Lung (tissue), 12 donors: ENCODE measurements around the gene CD24. TPM values are rescaled to one million over a fixed set of nuclear protein-coding genes. Genes with fewer than 3 reads are reported as not detected.

Experiments used
- ATAC-seq: fragments of 200-7000 bp; cut with Tn5 transposase; one replicate; pipeline ENCODE4 v1.9.1; 2020; ENCODE audit warnings: moderate number of reproducible peaks; ENCODE audit not compliant: insufficient read depth, low FRiP score
- DNase-seq, 3 donors: peaks; one replicate each; pipeline ENCODE4 v3.0.0-alpha.2; 2013 to 2017
- H3K27ac ChIP-seq, 2 donors: one replicate each; pipeline ENCODE4 v1.5.1; 2013; ENCODE audit warnings: mild to moderate bottlenecking in 2 of 2, moderate library complexity in 2 of 2, control low read depth in 1 of 2, inconsistent platforms in 1 of 2, low read depth in 1 of 2, low read length in 1 of 2
- H3K27me3 ChIP-seq, 3 donors: one replicate each; pipeline ENCODE4 v1.5.1; 2013; ENCODE audit warnings: low read length in 2 of 3; ENCODE audit not compliant: control insufficient read depth in 3 of 3, insufficient read depth in 3 of 3
- H3K36me3 ChIP-seq, 4 donors: one replicate each; pipeline ENCODE4 v1.5.1; 2013; ENCODE audit warnings: low read length in 4 of 4, mild to moderate bottlenecking in 1 of 4, moderate library complexity in 1 of 4; ENCODE audit not compliant: control insufficient read depth in 4 of 4, insufficient read depth in 4 of 4
- H3K4me1 ChIP-seq, 5 donors: one replicate each; pipeline ENCODE4 v1.5.1; 2013; ENCODE audit warnings: low read length in 5 of 5, mild to moderate bottlenecking in 2 of 5, moderate library complexity in 1 of 5; ENCODE audit not compliant: control insufficient read depth in 5 of 5, insufficient read depth in 5 of 5
- H3K4me3 ChIP-seq: one replicate; pipeline ENCODE4 v1.5.1; 2013; ENCODE audit warnings: mild to moderate bottlenecking, control low read depth, moderate library complexity
- H3K9ac ChIP-seq, 2 donors: one replicate each; pipeline ENCODE4 v1.5.1; 2013; ENCODE audit warnings: low read length in 2 of 2, control low read depth in 1 of 2; ENCODE audit not compliant: insufficient read depth in 1 of 2
- H3K9me3 ChIP-seq, 4 donors: one replicate each; pipeline ENCODE4 v1.5.1; 2013; ENCODE audit warnings: low read length in 3 of 4, mild to moderate bottlenecking in 1 of 4, moderate library complexity in 1 of 4; ENCODE audit not compliant: control insufficient read depth in 4 of 4, insufficient read depth in 3 of 4
- WGBS, 2 donors: extraction: QIAGEN DNeasy Blood & Tissue Kit; methylation state at CpG; one replicate each; pipeline ENCODE4 v1.1.7; 2013; 5-methylcytosine and 5-hydroxymethylcytosine counted together
- polyA plus RNA-seq, 2 donors: library from polyadenylated mRNA; stranded (reverse); fragments of 200-250 nt; gene quantifications; one replicate each; pipeline ENCODE4 v1.2.1, GENCODE V29; 2013
- total RNA-seq, 2 donors: library from RNA; depleted of rRNA in 1 of 2; stranded (reverse); fragments of >200 nt in 1 of 2; gene quantifications; one replicate each; pipeline ENCODE4 v1.2.1, GENCODE V29; 2014 to 2021
- TF ChIP-seq, protein P1 (sequence below): IDR thresholded peaks from 2 replicates; pipeline ENCODE4 v1.5.1; 2012; ENCODE audit warnings: mild to moderate bottlenecking; ENCODE audit errors: control extremely low read depth, extremely low read depth
- donor health status: control.
- donor health status: control.
- donor health status: Bipolar disorder and iron deficiency.
- donor health status: healthy.
- donor health status: DM: yes; HTN: yes; CAD: no.

CD24 gene
- total and polyA plus RNA-seq, 4 donors = 44.9 to 155 (median 62.4) TPM

DNA sequence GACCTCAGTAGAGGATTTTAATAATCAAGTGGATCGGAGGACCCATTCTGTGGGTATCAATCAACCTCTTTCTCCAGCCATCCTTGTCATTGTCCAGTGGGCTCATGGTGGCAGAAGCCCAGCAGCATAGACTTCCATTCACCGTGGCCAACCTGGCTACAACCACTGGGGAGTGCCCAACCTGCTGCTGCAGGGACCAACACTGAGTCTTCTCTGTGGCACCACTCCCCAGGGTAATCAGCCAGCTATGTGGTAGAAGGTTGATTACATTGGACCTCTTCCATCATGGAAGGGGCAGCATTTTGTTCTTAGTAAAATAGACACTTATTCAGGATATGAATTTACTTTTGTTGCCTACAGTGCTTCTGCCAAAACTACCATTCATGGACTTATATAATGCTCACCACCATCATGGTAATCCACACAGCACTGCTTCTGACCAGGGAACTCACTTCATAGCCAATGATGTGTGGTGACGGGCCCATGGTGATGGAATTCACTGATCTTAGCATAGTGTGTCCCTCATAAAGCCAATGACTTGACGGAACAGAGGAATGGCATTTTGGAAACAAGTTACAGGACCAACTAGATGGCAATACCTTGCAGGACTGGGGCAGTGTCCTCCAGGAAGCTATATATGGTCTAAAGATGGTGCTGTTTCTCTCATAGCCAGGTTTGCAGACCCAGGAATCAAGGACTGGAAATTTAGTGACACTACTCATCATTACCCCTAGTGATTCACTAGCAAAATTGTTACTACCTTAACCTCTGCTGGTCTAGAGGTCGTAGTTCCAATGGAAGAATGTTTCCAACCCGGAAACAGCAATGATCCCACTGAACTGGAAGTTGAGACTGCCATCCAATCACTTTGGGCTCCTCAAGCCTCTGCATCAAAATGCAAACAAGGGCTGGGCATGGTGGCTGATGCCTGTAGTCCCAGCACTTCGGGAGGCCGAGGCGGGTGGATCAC lies 7.6 kb downstream of the CD24 start:
- H3K4me1 ChIP-seq = no peaks in the 10 kb centered on the region

DNA sequence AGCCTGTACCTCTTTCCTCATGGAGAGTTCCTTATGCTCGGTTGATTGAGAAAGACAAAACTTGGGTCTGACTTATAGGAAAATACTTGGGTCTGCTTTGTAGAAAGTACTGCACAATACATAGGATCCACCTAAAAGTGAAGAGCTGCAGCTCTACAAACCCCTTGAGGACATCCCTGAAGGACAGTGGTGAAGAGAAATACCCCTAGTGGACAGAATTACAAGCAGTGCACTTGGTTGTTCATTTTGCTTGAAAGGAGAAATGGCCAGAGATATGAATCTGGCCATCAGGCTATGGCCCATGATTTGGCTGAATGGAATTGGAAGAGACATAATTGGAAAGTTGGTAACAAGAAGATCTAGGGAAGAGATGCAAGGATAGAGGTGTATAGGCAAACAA lies 8.3 kb downstream of the CD24 start:
- TF ChIP-seq, protein P1, sequence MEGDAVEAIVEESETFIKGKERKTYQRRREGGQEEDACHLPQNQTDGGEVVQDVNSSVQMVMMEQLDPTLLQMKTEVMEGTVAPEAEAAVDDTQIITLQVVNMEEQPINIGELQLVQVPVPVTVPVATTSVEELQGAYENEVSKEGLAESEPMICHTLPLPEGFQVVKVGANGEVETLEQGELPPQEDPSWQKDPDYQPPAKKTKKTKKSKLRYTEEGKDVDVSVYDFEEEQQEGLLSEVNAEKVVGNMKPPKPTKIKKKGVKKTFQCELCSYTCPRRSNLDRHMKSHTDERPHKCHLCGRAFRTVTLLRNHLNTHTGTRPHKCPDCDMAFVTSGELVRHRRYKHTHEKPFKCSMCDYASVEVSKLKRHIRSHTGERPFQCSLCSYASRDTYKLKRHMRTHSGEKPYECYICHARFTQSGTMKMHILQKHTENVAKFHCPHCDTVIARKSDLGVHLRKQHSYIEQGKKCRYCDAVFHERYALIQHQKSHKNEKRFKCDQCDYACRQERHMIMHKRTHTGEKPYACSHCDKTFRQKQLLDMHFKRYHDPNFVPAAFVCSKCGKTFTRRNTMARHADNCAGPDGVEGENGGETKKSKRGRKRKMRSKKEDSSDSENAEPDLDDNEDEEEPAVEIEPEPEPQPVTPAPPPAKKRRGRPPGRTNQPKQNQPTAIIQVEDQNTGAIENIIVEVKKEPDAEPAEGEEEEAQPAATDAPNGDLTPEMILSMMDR = no peak
- no peaks in the 10 kb centered on the region for H3K4me1 ChIP-seq
- H3K36me3 ChIP-seq = no peaks in the 10 kb centered on the region
- ATAC-seq (no peak), DNase-seq (no peak)
- no peak overlapping the region for H3K4me3 ChIP-seq
- H3K27ac ChIP-seq = no peak overlapping the region
- H3K9ac ChIP-seq = no peak overlapping the region
- H3K27me3 ChIP-seq = no peaks in the 10 kb centered on the region
- H3K9me3 ChIP-seq = peaks cover 0 to 3% (median 0%) of the 10 kb centered on the region in 4 donors
- WGBS, 2 donors = 55 to 79% methylated on average over 1 of the region's 1 CpG

More for the DNA sequence above, 7.6 kb downstream of the CD24 start:
- TF ChIP-seq, protein P1 = no peak
- Histone ChIP-seq H3K27me3 (peaks cover 0 to 4% (median 4%) of the 10 kb centered on the region in 3 donors), H3K9ac (no peak overlapping the region), H3K9me3 (peaks cover 0 to 3% (median 0%) of the 10 kb centered on the region in 4 donors), H3K27ac (no peak overlapping the region), H3K36me3 (no peaks in the 10 kb centered on the region), H3K4me3 (no peak overlapping the region)
- ATAC-seq = no peak
- 93% methylated on average over 9 of the region's 9 CpGs for WGBS, 2 donors
- no peak for DNase-seq

DNA sequence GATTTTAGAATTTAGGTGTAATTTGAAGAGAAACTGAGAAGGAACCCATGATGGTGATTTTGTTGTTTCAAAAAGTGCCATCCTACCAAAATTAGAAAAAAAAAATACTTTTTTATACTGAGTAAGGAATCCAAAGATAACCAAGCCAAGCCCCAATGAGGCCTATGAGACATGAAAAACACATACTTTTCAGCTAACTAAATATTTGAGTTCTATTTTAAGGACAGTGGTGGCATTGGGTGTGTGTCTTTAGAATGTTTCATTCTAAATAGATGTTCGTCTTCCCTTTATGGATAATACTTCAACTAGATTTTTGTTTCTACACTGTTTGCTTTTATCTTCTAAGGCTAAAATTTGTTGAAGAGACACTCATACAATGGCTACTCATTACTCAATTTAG lies 9.6 kb downstream of the CD24 start:
- Histone ChIP-seq H3K27me3 (no peaks in the 10 kb centered on the region), H3K27ac (no peak overlapping the region), H3K36me3 (no peaks in the 10 kb centered on the region), H3K4me3 (no peak overlapping the region), H3K4me1 (no peaks in the 10 kb centered on the region), H3K9me3 (peaks cover 0 to 3% (median 0%) of the 10 kb centered on the region in 4 donors), H3K9ac (no peak overlapping the region)
- no peak for DNase-seq
- TF ChIP-seq, protein P1 = no peak
- no peak for ATAC-seq
- WGBS, 2 donors = 70 to 77% methylated on average over 1 of the region's 1 CpG
